GM12878 (cell line): Measurements from ENCODE around the gene HDAC5. TPM values are rescaled to one million over a fixed set of nuclear protein-coding genes. Genes with fewer than 3 reads are reported as not detected.

Experiments used
- ATAC-seq: fragments of 200-7000 bp; cut with Tn5 transposase; 3 replicates; pipeline ENCODE4 v1.9.1; 2020; ENCODE audit warnings: mild to moderate bottlenecking, moderate library complexity
- BruUV-seq: library from RNA; stranded (reverse); fragments of 400-500 nt; replicated peaks from 2 replicates; lab custom pipeline; 2021; lab: Mats Ljungman, UMichigan
- CTCF ChIA-PET: fragments of 300-600 bp; sonication (Branson Sonifier 250); formaldehyde crosslinking; extraction: SDS; loops from one replicate; lab custom pipeline; 2021; ENCODE audit warnings: inconsistent platforms; lab: Yijun Ruan, JAX
- POLR2A ChIA-PET: fragments of 350-600 bp; formaldehyde crosslinking; extraction: SDS; loops from one replicate; lab custom pipeline; 2021; ENCODE audit warnings: inconsistent platforms; lab: Charles Lee
- RAD21 ChIA-PET: fragments of 300-600 bp; sonication (Branson Sonifier 250); formaldehyde crosslinking; loops from one replicate; lab custom pipeline; 2023; ENCODE audit warnings: antibody characterized with exemption; ENCODE audit not compliant: unreplicated experiment; lab: Charles Lee
- SMC1A ChIA-PET: fragments of 300-600 bp; sonication (Branson Sonifier 250); formaldehyde crosslinking; loops from one replicate; lab custom pipeline; 2023; ENCODE audit not compliant: unreplicated experiment, uncharacterized antibody; lab: Charles Lee
- DNase-seq: peaks from one replicate; pipeline ENCODE4 v3.0.0-alpha.2; 2011; ENCODE audit warnings: low read depth, low spot score
- FAIRE-seq: peaks from 3 replicates; lab custom pipeline; 2011; peaks lifted over from hg19 to GRCh38; lab: Jason Lieb, UNC
- H2AFZ ChIP-seq: 2 replicates; pipeline ENCODE4 v1.6.0; 2011; ENCODE audit warnings: low read depth, low read length, control low read depth; ENCODE audit not compliant: control insufficient read depth
- H3K27ac ChIP-seq: 2 replicates; pipeline ENCODE4 v1.5.1; 2011; ENCODE audit warnings: control low read depth; ENCODE audit not compliant: control insufficient read depth, insufficient read depth
- H3K27me3 ChIP-seq, 2 experiments: replicated peaks in 1 of 2; 2 replicates each; pipeline versions ENCODE4 v1.6.0 to v1.6.1; 2011; ENCODE audit warnings: low read length in 1 of 2; ENCODE audit not compliant: control insufficient read depth in 2 of 2, insufficient read depth in 2 of 2
- H3K36me3 ChIP-seq, 2 experiments: 2 replicates each; pipeline ENCODE4 v1.5.1; 2011; ENCODE audit warnings: low read length in 1 of 2; ENCODE audit not compliant: control insufficient read depth in 2 of 2, insufficient read depth in 2 of 2
- H3K4me1 ChIP-seq: 2 replicates; pipeline ENCODE4 v1.6.1; 2011; ENCODE audit warnings: mild to moderate bottlenecking, low read length, moderate library complexity, mixed read lengths; ENCODE audit not compliant: control insufficient read depth, insufficient read depth
- H3K4me2 ChIP-seq: 2 replicates; pipeline ENCODE4 v1.6.0; 2011; ENCODE audit warnings: control low read depth; ENCODE audit not compliant: control insufficient read depth, insufficient read depth
- H3K4me3 ChIP-seq: fragments of 200-600 bp; sonication (generic); 2 replicates; pipeline ENCODE4 v1.5.1; 2016
- H3K79me2 ChIP-seq: 2 replicates; pipeline ENCODE4 v1.6.0; 2011; ENCODE audit warnings: low read length; ENCODE audit not compliant: control insufficient read depth, insufficient read depth
- H3K9ac ChIP-seq: 2 replicates; pipeline ENCODE4 v1.8.0; 2011; ENCODE audit warnings: low read length, control low read depth, mixed read lengths; ENCODE audit not compliant: control insufficient read depth, insufficient read depth
- H3K9me3 ChIP-seq: replicated peaks from 3 replicates; pipeline ENCODE4 v1.5.1; 2011; ENCODE audit warnings: mild to moderate bottlenecking, low read length; ENCODE audit not compliant: control insufficient read depth, insufficient read depth
- H4K20me1 ChIP-seq: 2 replicates; pipeline ENCODE4 v1.6.0; 2011; ENCODE audit not compliant: control insufficient read depth, insufficient read depth
- ATF3 ChIP-seq: IDR thresholded peaks from 2 replicates; pipeline ENCODE4 v1.6.1; 2011; ENCODE audit warnings: low read depth, mild to moderate bottlenecking, low read length, moderate library complexity, borderline replicate concordance; ENCODE audit errors: extremely low read depth
- NRF1 ChIP-seq: conservative IDR thresholded peaks from 2 replicates; pipeline ENCODE4 v1.6.1; 2011; ENCODE audit warnings: mild to moderate bottlenecking, low read depth, low read length, improper control_type of control experiment
- PBX3 ChIP-seq: IDR thresholded peaks from 2 replicates; pipeline ENCODE4 v1.6.1; 2011; ENCODE audit warnings: mild to moderate bottlenecking, low read depth, low read length, moderate library complexity; ENCODE audit not compliant: insufficient replicate concordance
- POLR2A ChIP-seq: IDR thresholded peaks from 2 replicates; pipeline ENCODE4 v1.6.1; 2011; ENCODE audit warnings: low read depth, mild to moderate bottlenecking, low read length
- WGBS: methylation state at CpG from one replicate; pipeline ENCODE4 v1.1.6; 2016; ENCODE audit warnings: low lambda C conversion rate; ENCODE audit not compliant: insufficient replicate concordance, insufficient coverage; ENCODE audit errors: missing lambda C conversion rate; 5-methylcytosine and 5-hydroxymethylcytosine counted together
- in situ Hi-C: fragments of 300-500 bp; cut with MboI; formaldehyde crosslinking; loops from 9 replicates; pipeline ENCODE4 v1.14.3; 2018; ENCODE audit warnings: mixed read lengths
- intact Hi-C: fragments of 100-400 bp; cut with micrococcal nuclease; formaldehyde crosslinking; loops from one replicate; pipeline ENCODE4 v1.14.2; 2022; ENCODE audit not compliant: unreplicated experiment
- polyA plus RNA-seq, 11 experiments: library from polyadenylated mRNA; depleted of rRNA in 4 of 11; unstranded in 6 of 11; stranded (reverse) in 5 of 11; fragments of >200 nt; fragmentation: Nextera tagmentation in 4 of 11; fragmentation: Illumina TruSeq in 1 of 11; extraction: Ambion mirVana in 4 of 11; extraction: Trizol in 1 of 11; gene quantifications; 1 replicate in 1 of 11; 2 replicates in 10 of 11; pipeline versions ENCODE4 v1.2.1 to v1.2.3, GENCODE V29; 2011 to 2016; ENCODE audit warnings: inconsistent platforms in 2 of 11, missing spikeins in 2 of 11, low read depth in 1 of 11
- small RNA-seq: library from RNA; depleted of rRNA; stranded (forward); fragments of <200 nt; gene quantifications from one replicate; pipeline ENCODE3, GENCODE V24; 2014
- total RNA-seq, 4 experiments: library from RNA; depleted of rRNA in 3 of 4; stranded (reverse); fragments of >200 nt in 3 of 4; fragmentation: Illumina TruSeq in 1 of 4; extraction: Trizol in 1 of 4; gene quantifications; 2 replicates each; pipeline versions ENCODE4 v1.2.1 to v1.2.3, GENCODE V29; 2013 to 2021

Gene HDAC5
- total and polyA plus RNA-seq, 10 of the 15 experiments (the other 5 are each of a cell fraction or from before 2014, with no cell fraction given) = 1.1 to 58.0 (median 27.3) TPM

- H3K4me2 ChIP-seq = no peak overlapping the region
- H3K4me1 ChIP-seq = no peaks in the 10 kb centered on the region
- ChIA-PET SMC1A (interaction anchor here (1.6 kb wide), 1 partner anchor 12 kb away, joined by 5 read pairs; no protein-coding TSS in a partner anchor), CTCF (interaction anchor here (0.6 to 1.3 kb wide), 3 partner anchors 12 to 939 kb away, joined by 3 read pairs; no protein-coding TSS in a partner anchor), POLR2A (no interaction called here), RAD21 (interaction anchor here (0.6 kb wide), 1 partner anchor 118 kb away, joined by 3 read pairs; no protein-coding TSS in a partner anchor)
- no peaks in the 10 kb centered on the region for H3K79me2 ChIP-seq
- TF ChIP-seq NRF1 (no peak), POLR2A (0 out of 2 replicates have a peak, but pooled peaks have one; percentile 33), ATF3 (no peak), PBX3 (no peak)
- H3K36me3 ChIP-seq = peaks cover 5 to 20% of the 10 kb centered on the region in 2 experiments
- BruUV-seq = TSS peak; percentile 37
- intact Hi-C loops (no loop called here), in situ Hi-C loops (no loop called here)
- no peaks in the 10 kb centered on the region for H3K9me3 ChIP-seq
- no peak overlapping the region for H3K27ac ChIP-seq
- DNase-seq (no peak), ATAC-seq (no peak), FAIRE-seq (no peak)
- no peaks in the 10 kb centered on the region for H4K20me1 ChIP-seq
- no peak overlapping the region for H3K9ac ChIP-seq
- no peaks in the 10 kb centered on the region for H3K27me3 ChIP-seq
- H2AFZ ChIP-seq = no peak overlapping the region
- no peak overlapping the region for H3K4me3 ChIP-seq
- WGBS = 85% methylated on average over 5 of the region's 5 CpGs
Observed at GRCh38 chr17:44029736-44030135, 93.7 kb downstream of the HDAC5 start.

Small RNAs within 50 kb of the gene (small RNA-seq; reads per million reads assigned to genes)
- not detected for gene RNU6-131P

Other genes starting within 250 kb of the HDAC5 start
Only the 7 nearest of the 17 such genes appear.
- gene LSM12, start 57.0 kb downstream of the HDAC5 start, total RNA-seq (2014; rRNA removed) = 56.3 and 60.9 TPM in 2 replicates
- 61.4 and 66.1 TPM in 2 replicates for gene LSM12, start 57.0 kb downstream of the HDAC5 start, total RNA-seq (2014; rRNA removed; fragmentation: Illumina TruSeq; extraction: Trizol)
- gene LSM12, start 57.0 kb downstream of the HDAC5 start, total RNA-seq (2021) = 74.0 and 75.6 TPM in 2 replicates
- gene LSM12, start 57.0 kb downstream of the HDAC5 start, polyA plus RNA-seq (2011; rRNA removed) = 63.5 and 66.5 TPM in 2 replicates
- 87.8 and 94.6 TPM in 2 replicates for gene LSM12, start 57.0 kb downstream of the HDAC5 start, polyA plus RNA-seq (2014; fragmentation: Illumina TruSeq; extraction: Trizol)
- gene LSM12, start 57.0 kb downstream of the HDAC5 start, polyA plus RNA-seq (2014; fragmentation: Nextera tagmentation; extraction: Ambion mirVana) = 100 to 1,000 TPM in 1 of 2 experiments, 10 to 100 TPM in 1; 51.1 to 206 TPM
- gene LSM12, start 57.0 kb downstream of the HDAC5 start, polyA plus RNA-seq (2014; rRNA removed) = 50.6 and 57.3 TPM in 2 replicates
- gene LSM12, start 57.0 kb downstream of the HDAC5 start, polyA plus RNA-seq (2016; fragmentation: Nextera tagmentation; extraction: Ambion mirVana) = 100 to 1,000 TPM; 131 to 132 TPM
- 35.8 and 36.8 TPM in 2 replicates for gene G6PC3, start 52.9 kb downstream of the HDAC5 start, total RNA-seq (2014; rRNA removed)
- gene G6PC3, start 52.9 kb downstream of the HDAC5 start, total RNA-seq (2014; rRNA removed; fragmentation: Illumina TruSeq; extraction: Trizol) = 19.8 and 20.8 TPM in 2 replicates
- 49.9 and 51.8 TPM in 2 replicates for gene G6PC3, start 52.9 kb downstream of the HDAC5 start, total RNA-seq (2021)
- gene G6PC3, start 52.9 kb downstream of the HDAC5 start, polyA plus RNA-seq (2011; rRNA removed) = 13.3 and 24.5 TPM in 2 replicates
- 20.7 and 49.2 TPM in 2 replicates for gene G6PC3, start 52.9 kb downstream of the HDAC5 start, polyA plus RNA-seq (2014; fragmentation: Illumina TruSeq; extraction: Trizol)
- 10 to 100 TPM; 13.0 to 18.2 TPM for gene G6PC3, start 52.9 kb downstream of the HDAC5 start, polyA plus RNA-seq (2014; fragmentation: Nextera tagmentation; extraction: Ambion mirVana)
- 69.1 and 71.7 TPM in 2 replicates for gene G6PC3, start 52.9 kb downstream of the HDAC5 start, polyA plus RNA-seq (2014; rRNA removed)
- 10 to 100 TPM; 81.6 to 93.7 TPM for gene G6PC3, start 52.9 kb downstream of the HDAC5 start, polyA plus RNA-seq (2016; fragmentation: Nextera tagmentation; extraction: Ambion mirVana)
- 9.2 and 12.4 TPM in 2 replicates for gene HROB, start 18.3 kb upstream of the HDAC5 start, total RNA-seq (2014; rRNA removed)
- gene HROB, start 18.3 kb upstream of the HDAC5 start, total RNA-seq (2014; rRNA removed; fragmentation: Illumina TruSeq; extraction: Trizol) = 6.4 and 7.0 TPM in 2 replicates
- 12.3 and 14.4 TPM in 2 replicates for gene HROB, start 18.3 kb upstream of the HDAC5 start, total RNA-seq (2021)
- gene HROB, start 18.3 kb upstream of the HDAC5 start, polyA plus RNA-seq (2011; rRNA removed) = 5.9 and 9.9 TPM in 2 replicates
- gene HROB, start 18.3 kb upstream of the HDAC5 start, polyA plus RNA-seq (2014; fragmentation: Illumina TruSeq; extraction: Trizol) = 9.4 and 9.9 TPM in 2 replicates
- 1 to 10 TPM; 4.0 to 4.7 TPM for gene HROB, start 18.3 kb upstream of the HDAC5 start, polyA plus RNA-seq (2014; fragmentation: Nextera tagmentation; extraction: Ambion mirVana)
- 10.0 and 10.1 TPM in 2 replicates for gene HROB, start 18.3 kb upstream of the HDAC5 start, polyA plus RNA-seq (2014; rRNA removed)
- gene HROB, start 18.3 kb upstream of the HDAC5 start, polyA plus RNA-seq (2016; fragmentation: Nextera tagmentation; extraction: Ambion mirVana) = 10 to 100 TPM; 17.6 to 20.4 TPM
- not detected in 2 replicates for gene ASB16, start 47.1 kb upstream of the HDAC5 start, total RNA-seq (2014; rRNA removed)
- not detected in 2 replicates for gene ASB16, start 47.1 kb upstream of the HDAC5 start, total RNA-seq (2014; rRNA removed; fragmentation: Illumina TruSeq; extraction: Trizol)
- gene ASB16, start 47.1 kb upstream of the HDAC5 start, total RNA-seq (2021) = 0.19 and 0.23 TPM in 2 replicates
- not detected in 2 replicates for gene ASB16, start 47.1 kb upstream of the HDAC5 start, polyA plus RNA-seq (2011; rRNA removed)
- not detected in 2 replicates for gene ASB16, start 47.1 kb upstream of the HDAC5 start, polyA plus RNA-seq (2014; fragmentation: Illumina TruSeq; extraction: Trizol)
- gene ASB16, start 47.1 kb upstream of the HDAC5 start, polyA plus RNA-seq (2014; fragmentation: Nextera tagmentation; extraction: Ambion mirVana) = under 1 TPM in 1 of 2 experiments, not detected in 1; 0.07 TPM
- 0.11 and 1.1 TPM in 2 replicates for gene ASB16, start 47.1 kb upstream of the HDAC5 start, polyA plus RNA-seq (2014; rRNA removed)
- under 1 TPM; 0.44 to 0.56 TPM for gene ASB16, start 47.1 kb upstream of the HDAC5 start, polyA plus RNA-seq (2016; fragmentation: Nextera tagmentation; extraction: Ambion mirVana)
- gene TMUB2, start 63.3 kb upstream of the HDAC5 start, total RNA-seq (2014; rRNA removed) = 23.8 and 24.0 TPM in 2 replicates
- gene TMUB2, start 63.3 kb upstream of the HDAC5 start, total RNA-seq (2014; rRNA removed; fragmentation: Illumina TruSeq; extraction: Trizol) = 10.3 and 10.6 TPM in 2 replicates
- gene TMUB2, start 63.3 kb upstream of the HDAC5 start, total RNA-seq (2021) = 18.5 and 20.1 TPM in 2 replicates
- gene TMUB2, start 63.3 kb upstream of the HDAC5 start, polyA plus RNA-seq (2011; rRNA removed) = 16.1 and 20.8 TPM in 2 replicates
- 10.0 and 19.2 TPM in 2 replicates for gene TMUB2, start 63.3 kb upstream of the HDAC5 start, polyA plus RNA-seq (2014; fragmentation: Illumina TruSeq; extraction: Trizol)
- gene TMUB2, start 63.3 kb upstream of the HDAC5 start, polyA plus RNA-seq (2014; fragmentation: Nextera tagmentation; extraction: Ambion mirVana) = 1 to 10 TPM; 4.3 to 5.9 TPM
- gene TMUB2, start 63.3 kb upstream of the HDAC5 start, polyA plus RNA-seq (2014; rRNA removed) = 29.6 and 34.0 TPM in 2 replicates
- gene TMUB2, start 63.3 kb upstream of the HDAC5 start, polyA plus RNA-seq (2016; fragmentation: Nextera tagmentation; extraction: Ambion mirVana) = 10 to 100 TPM; 21.0 to 21.3 TPM
- gene ATXN7L3, start 76.2 kb upstream of the HDAC5 start, total RNA-seq (2014; rRNA removed) = 35.4 and 41.2 TPM in 2 replicates
- gene ATXN7L3, start 76.2 kb upstream of the HDAC5 start, total RNA-seq (2014; rRNA removed; fragmentation: Illumina TruSeq; extraction: Trizol) = 26.8 and 27.6 TPM in 2 replicates
- gene ATXN7L3, start 76.2 kb upstream of the HDAC5 start, total RNA-seq (2021) = 75.5 and 78.7 TPM in 2 replicates
- gene ATXN7L3, start 76.2 kb upstream of the HDAC5 start, polyA plus RNA-seq (2011; rRNA removed) = 36.1 and 41.3 TPM in 2 replicates
- 27.7 and 37.9 TPM in 2 replicates for gene ATXN7L3, start 76.2 kb upstream of the HDAC5 start, polyA plus RNA-seq (2014; fragmentation: Illumina TruSeq; extraction: Trizol)
- gene ATXN7L3, start 76.2 kb upstream of the HDAC5 start, polyA plus RNA-seq (2014; fragmentation: Nextera tagmentation; extraction: Ambion mirVana) = 1 to 10 TPM in 1 of 2 experiments, under 1 TPM in 1; 0.71 to 2.3 TPM
- 44.8 and 48.6 TPM in 2 replicates for gene ATXN7L3, start 76.2 kb upstream of the HDAC5 start, polyA plus RNA-seq (2014; rRNA removed)
- 1 to 10 TPM; 6.8 to 8.8 TPM for gene ATXN7L3, start 76.2 kb upstream of the HDAC5 start, polyA plus RNA-seq (2016; fragmentation: Nextera tagmentation; extraction: Ambion mirVana)
- 91.9 and 92.2 TPM in 2 replicates for gene UBTF, start 96.0 kb upstream of the HDAC5 start, total RNA-seq (2014; rRNA removed)
- 71.8 and 80.6 TPM in 2 replicates for gene UBTF, start 96.0 kb upstream of the HDAC5 start, total RNA-seq (2014; rRNA removed; fragmentation: Illumina TruSeq; extraction: Trizol)
- 118 and 124 TPM in 2 replicates for gene UBTF, start 96.0 kb upstream of the HDAC5 start, total RNA-seq (2021)
- gene UBTF, start 96.0 kb upstream of the HDAC5 start, polyA plus RNA-seq (2011; rRNA removed) = 28.5 and 32.9 TPM in 2 replicates
- gene UBTF, start 96.0 kb upstream of the HDAC5 start, polyA plus RNA-seq (2014; fragmentation: Illumina TruSeq; extraction: Trizol) = 78.4 and 110 TPM in 2 replicates
- gene UBTF, start 96.0 kb upstream of the HDAC5 start, polyA plus RNA-seq (2014; fragmentation: Nextera tagmentation; extraction: Ambion mirVana) = 1 to 10 TPM; 2.2 to 4.3 TPM
- gene UBTF, start 96.0 kb upstream of the HDAC5 start, polyA plus RNA-seq (2014; rRNA removed) = 79.5 and 89.3 TPM in 2 replicates
- 10 to 100 TPM; 77.0 to 79.8 TPM for gene UBTF, start 96.0 kb upstream of the HDAC5 start, polyA plus RNA-seq (2016; fragmentation: Nextera tagmentation; extraction: Ambion mirVana)